HepG2 (cell line): Measurements from ENCODE around the gene GADD45GIP1. TPM values are rescaled to one million over a fixed set of nuclear protein-coding genes. Genes with fewer than 3 reads are reported as not detected.
A peak's percentile ranks its signal among the peaks of the same experiment; 100 is the strongest.

Source experiments
- ATAC-seq: fragments of 200-7000 bp; cut with Tn5 transposase; 3 replicates; pipeline ENCODE4 v1.9.1; 2020; ENCODE audit warnings: mild to moderate bottlenecking, moderate library complexity
- BruUV-seq: library from RNA; stranded (reverse); fragments of 400-500 nt; replicated peaks from 2 replicates; lab custom pipeline; 2021; lab: Mats Ljungman, UMichigan
- CTCF ChIA-PET: fragments of 300-600 bp; formaldehyde crosslinking; extraction: SDS; loops from one replicate; lab custom pipeline; 2021; ENCODE audit warnings: low total read pairs, inconsistent platforms, low intra/inter-chr PET ratio; lab: Yijun Ruan, JAX
- POLR2A ChIA-PET: fragments of 350-600 bp; sonication (Branson Sonifier 250); formaldehyde crosslinking; loops from one replicate; lab custom pipeline; 2020; ENCODE audit warnings: antibody characterized with exemption, inconsistent platforms; lab: Yijun Ruan, JAX
- DNase-seq: peaks from one replicate; pipeline ENCODE4 v3.0.0-alpha.2; 2015; ENCODE audit warnings: low spot score
- FAIRE-seq: peaks from 3 replicates; lab custom pipeline; 2011; peaks lifted over from hg19 to GRCh38; lab: Jason Lieb, UNC
- H2AFZ ChIP-seq: one replicate; pipeline ENCODE4 v1.6.1; 2011; ENCODE audit warnings: low read length, inconsistent platforms
- H3K27ac ChIP-seq: fragments of 300-600 bp; 3 replicates; pipeline ENCODE4 v1.8.0; 2011; ENCODE audit warnings: mixed run types, mild to moderate bottlenecking, mixed read lengths, low read length, inconsistent platforms; ENCODE audit not compliant: insufficient read depth; ENCODE audit errors: extremely low read length
- H3K27me3 ChIP-seq, 2 experiments: fragments of 200-600 bp in 1 of 2; 2 replicates in 1 of 2; 3 replicates in 1 of 2; pipeline versions ENCODE4 v1.6.0 to v1.8.0; 2011; ENCODE audit warnings: low read length in 2 of 2, mild to moderate bottlenecking in 2 of 2, moderate library complexity in 2 of 2, inconsistent platforms in 1 of 2; ENCODE audit not compliant: insufficient read depth in 2 of 2, control insufficient read depth in 1 of 2
- H3K36me3 ChIP-seq, 2 experiments: fragments of 200-600 bp in 1 of 2; replicated peaks in 1 of 2; 2 replicates in 1 of 2; 3 replicates in 1 of 2; pipeline versions ENCODE4 v1.5.1 to v1.8.0; 2011; ENCODE audit warnings: low read length in 2 of 2, inconsistent platforms in 1 of 2; ENCODE audit not compliant: insufficient read depth in 2 of 2, control insufficient read depth in 1 of 2
- H3K4me1 ChIP-seq: 2 replicates; pipeline ENCODE4 v1.5.1; 2012; ENCODE audit warnings: low read length, inconsistent platforms; ENCODE audit not compliant: insufficient read depth
- H3K4me2 ChIP-seq: 2 replicates; pipeline ENCODE4 v1.6.0; 2011; ENCODE audit warnings: low read depth, low read length, inconsistent platforms
- H3K4me3 ChIP-seq, 3 experiments: fragments of 200-600 bp in 1 of 3; sonication (generic), shearing (Covaris generic) in 1 of 3; replicated peaks in 1 of 3; 2 replicates each; pipeline ENCODE4 v1.5.1; 2011 to 2016; ENCODE audit warnings: low read length in 3 of 3, inconsistent platforms in 2 of 3, low read depth in 2 of 3, mild to moderate bottlenecking in 2 of 3, control low read depth in 1 of 3, mixed read lengths in 1 of 3; ENCODE audit not compliant: insufficient read depth in 1 of 3
- H3K79me2 ChIP-seq: one replicate; pipeline ENCODE4 v1.6.1; 2011; ENCODE audit warnings: low read length, inconsistent platforms; ENCODE audit not compliant: insufficient read depth
- H3K9ac ChIP-seq: 2 replicates; pipeline ENCODE4 v1.6.0; 2011; ENCODE audit warnings: mild to moderate bottlenecking, low read depth, low read length, inconsistent platforms; ENCODE audit not compliant: insufficient read depth
- H3K9me3 ChIP-seq: 2 replicates; pipeline ENCODE4 v1.5.1; 2012; ENCODE audit warnings: mild to moderate bottlenecking, low read length
- H4K20me1 ChIP-seq: 2 replicates; pipeline ENCODE4 v1.6.0; 2011; ENCODE audit warnings: inconsistent platforms, mild to moderate bottlenecking, low read length, moderate library complexity; ENCODE audit not compliant: insufficient read depth
- AGO2 ChIP-seq: fragments of 200-400 bp; formaldehyde crosslinking; optimal IDR thresholded peaks from 2 replicates; pipeline ENCODE3; 2017; ENCODE audit warnings: mild to moderate bottlenecking, low read depth, low read length, moderate library complexity
- AKAP8 ChIP-seq: sonication (generic); formaldehyde crosslinking; IDR thresholded peaks from 2 replicates; pipeline ENCODE4 v1.5.1; 2020; ENCODE audit warnings: mild to moderate bottlenecking, missing genetic modification reagents
- HNRNPH1 ChIP-seq: fragments of 200-400 bp; formaldehyde crosslinking; optimal IDR thresholded peaks from 2 replicates; pipeline ENCODE3; 2017; ENCODE audit warnings: mild to moderate bottlenecking, low read depth, low read length
- RBFOX2 ChIP-seq: fragments of 200-400 bp; formaldehyde crosslinking; IDR thresholded peaks from 2 replicates; pipeline ENCODE4 v1.6.1; 2017; ENCODE audit warnings: low read depth, mild to moderate bottlenecking, low read length
- ZNF468 ChIP-seq: sonication (generic); formaldehyde crosslinking; IDR thresholded peaks from 2 replicates; pipeline ENCODE4 v1.8.0; 2022; ENCODE audit warnings: mild to moderate bottlenecking, moderate library complexity, missing genetic modification reagents
- WGBS: methylation state at CpG from one replicate; pipeline ENCODE4 v1.1.6; 2017; ENCODE audit warnings: low lambda C conversion rate; 5-methylcytosine and 5-hydroxymethylcytosine counted together
- in situ Hi-C: cut with HindIII; loops from 2 replicates; pipeline ENCODE4 v1.10.0; 2017; ENCODE audit warnings: low pct_unique_long_range_greater_than_20kb; ENCODE audit not compliant: extremely low pct_ligation_motif_present
- intact Hi-C: fragments of 100-400 bp; cut with micrococcal nuclease; formaldehyde crosslinking; loops from one replicate; pipeline ENCODE4 v1.10.0; 2022; ENCODE audit not compliant: unreplicated experiment
- polyA plus RNA-seq, 8 experiments: library from polyadenylated mRNA; depleted of rRNA in 3 of 8; stranded (reverse) in 7 of 8; unstranded in 1 of 8; fragments of >200 nt; fragmentation: Illumina TruSeq in 4 of 8; extraction: Trizol in 4 of 8; gene quantifications; 2 replicates each; pipeline versions ENCODE4 v1.2.1 to v1.2.3, GENCODE V29; 2011 to 2016; ENCODE audit warnings: low read depth in 4 of 8, missing spikeins in 1 of 8, mixed read lengths in 1 of 8; ENCODE audit not compliant: insufficient read depth in 1 of 8
- total RNA-seq, 5 experiments: library from RNA; depleted of rRNA; stranded (reverse); fragments of >200 nt; fragmentation: Illumina TruSeq; extraction: Trizol; gene quantifications; 2 replicates each; pipeline ENCODE4 v1.2.3, GENCODE V29; 2016; ENCODE audit warnings: low read depth in 1 of 5
- TF ChIP-seq, protein P1 (sequence below): sonication (generic); formaldehyde crosslinking; IDR thresholded peaks from 2 replicates; pipeline ENCODE4 v1.5.0; 2020; ENCODE audit warnings: mild to moderate bottlenecking, missing genetic modification reagents, moderate library complexity

GADD45GIP1 gene
- total and polyA plus RNA-seq, 2 of the 13 experiments (the other 11 are each of a cell fraction or from before 2014, with no cell fraction given), result 24.6 to 30.7 TPM

DNA sequence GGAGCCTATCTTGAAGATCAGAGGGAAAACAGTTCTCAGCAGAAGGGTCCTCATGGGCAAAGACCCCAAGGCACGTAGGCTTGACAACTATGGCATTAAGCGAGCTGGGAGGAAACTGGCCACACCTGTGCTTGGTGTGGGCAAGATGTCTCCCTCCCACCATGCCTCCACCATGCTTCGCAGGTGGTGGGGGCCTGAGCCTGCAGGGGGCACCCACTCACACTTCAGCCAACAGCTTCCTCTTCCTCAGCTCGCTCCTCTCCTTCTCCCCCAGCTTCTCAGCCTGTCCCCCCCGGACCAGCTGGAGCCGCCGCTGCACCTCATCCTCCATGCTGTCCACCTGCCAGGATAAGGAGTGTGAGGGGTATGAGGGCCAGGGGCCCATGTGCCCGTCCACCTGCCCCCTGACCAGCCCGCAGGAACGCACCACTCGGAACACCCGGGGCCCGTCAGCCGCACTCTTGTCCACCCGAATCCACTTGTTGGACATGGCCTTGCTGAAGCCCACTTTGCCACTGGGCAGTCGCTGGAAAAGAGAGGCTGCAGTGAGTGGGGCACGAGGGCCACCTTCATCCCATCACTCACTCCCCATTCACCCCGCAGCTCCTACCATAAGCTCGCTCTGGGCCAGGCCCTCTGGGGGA is 26.9 kb downstream of the GADD45GIP1 start:
- in situ Hi-C loops (no loop called here), intact Hi-C loops (no loop called here)
- H3K36me3 ChIP-seq, result peaks cover 21 to 33% of the 10 kb centered on the region in 2 experiments
- CTCF ChIA-PET, result no interaction called here
- ATAC-seq, result no peak
- no peaks in the 10 kb centered on the region; a peak in 1 of 5 replicates for H3K27me3 ChIP-seq
- peaks cover 20% of the 10 kb centered on the region for H3K79me2 ChIP-seq
- POLR2A ChIA-PET, result interaction anchor here (1.6 kb wide), 1 partner anchor 9 kb away, joined by 6 read pairs; no protein-coding TSS in a partner anchor
- H3K9ac ChIP-seq, result no peak overlapping the region
- TF ChIP-seq, protein P1, sequence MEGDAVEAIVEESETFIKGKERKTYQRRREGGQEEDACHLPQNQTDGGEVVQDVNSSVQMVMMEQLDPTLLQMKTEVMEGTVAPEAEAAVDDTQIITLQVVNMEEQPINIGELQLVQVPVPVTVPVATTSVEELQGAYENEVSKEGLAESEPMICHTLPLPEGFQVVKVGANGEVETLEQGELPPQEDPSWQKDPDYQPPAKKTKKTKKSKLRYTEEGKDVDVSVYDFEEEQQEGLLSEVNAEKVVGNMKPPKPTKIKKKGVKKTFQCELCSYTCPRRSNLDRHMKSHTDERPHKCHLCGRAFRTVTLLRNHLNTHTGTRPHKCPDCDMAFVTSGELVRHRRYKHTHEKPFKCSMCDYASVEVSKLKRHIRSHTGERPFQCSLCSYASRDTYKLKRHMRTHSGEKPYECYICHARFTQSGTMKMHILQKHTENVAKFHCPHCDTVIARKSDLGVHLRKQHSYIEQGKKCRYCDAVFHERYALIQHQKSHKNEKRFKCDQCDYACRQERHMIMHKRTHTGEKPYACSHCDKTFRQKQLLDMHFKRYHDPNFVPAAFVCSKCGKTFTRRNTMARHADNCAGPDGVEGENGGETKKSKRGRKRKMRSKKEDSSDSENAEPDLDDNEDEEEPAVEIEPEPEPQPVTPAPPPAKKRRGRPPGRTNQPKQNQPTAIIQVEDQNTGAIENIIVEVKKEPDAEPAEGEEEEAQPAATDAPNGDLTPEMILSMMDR (CRISPR knock-in tag), result 0 out of 2 replicates have a peak, but pooled peaks have one; percentile 8
- 0 out of 2 replicates have a peak, but pooled peaks have one; percentile 26 for TF ChIP-seq AKAP8 (CRISPR knock-in tag)
- no peak for TF ChIP-seq ZNF468 (CRISPR knock-in tag)
- TF ChIP-seq AGO2, result peak; percentile 86
- no peak for TF ChIP-seq HNRNPH1
- TF ChIP-seq RBFOX2, result peak; percentile 45; the same call in 1 of the 2 replicates
- TF ChIP-seq, all 625 proteins: peak for 4
- no peak overlapping the region for H3K4me2 ChIP-seq
- peak overlapping the region; percentile 11 for H3K27ac ChIP-seq
- H3K9me3 ChIP-seq, result no peaks in the 10 kb centered on the region
- peaks cover 31% of the 10 kb centered on the region for H3K4me1 ChIP-seq
- no peak overlapping the region for H2AFZ ChIP-seq
- H3K4me3 ChIP-seq, result no peak overlapping the region
- DNase-seq (no peak), FAIRE-seq (no peak)
- H4K20me1 ChIP-seq, result 0 out of 2 replicates have a peak, but pooled peaks cover 4% of the 10 kb centered on the region
- BruUV-seq, result no TSS peak
- 97% methylated on average over 15 of the region's 19 CpGs for WGBS
